ENCODE results near the gene PRKAA2.
A peak's percentile ranks its signal among the peaks of the same experiment; 100 is the strongest.

The PRKAA2 gene

GRCh38 chr1:56712150-56712549, 67.0 kb downstream of the PRKAA2 start:
- no peak for DNase-seq

- no peak for DNase-seq
Measured at GRCh38 chr1:56713112-56713511, 68.0 kb downstream of the PRKAA2 start.

DNA sequence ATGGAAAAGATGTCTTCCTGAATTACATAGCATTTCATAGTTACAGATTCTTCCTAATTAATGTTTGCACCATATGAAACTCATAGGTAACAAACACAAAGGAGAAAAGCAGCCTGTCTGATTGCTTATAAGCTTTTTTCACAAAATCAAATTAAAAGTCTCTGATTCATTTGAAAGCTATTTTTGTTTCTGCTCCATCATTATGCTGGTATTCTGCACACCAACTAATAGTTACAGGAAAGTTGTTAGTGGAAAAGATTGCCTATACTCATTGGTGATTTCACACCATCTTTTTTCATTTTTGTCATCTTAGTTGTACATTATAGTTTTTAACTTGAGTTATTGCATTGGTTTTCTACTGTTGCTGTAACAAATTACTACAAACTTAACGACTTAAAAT, 70.0 kb downstream of the PRKAA2 start:
- no peak for DNase-seq

DNA sequence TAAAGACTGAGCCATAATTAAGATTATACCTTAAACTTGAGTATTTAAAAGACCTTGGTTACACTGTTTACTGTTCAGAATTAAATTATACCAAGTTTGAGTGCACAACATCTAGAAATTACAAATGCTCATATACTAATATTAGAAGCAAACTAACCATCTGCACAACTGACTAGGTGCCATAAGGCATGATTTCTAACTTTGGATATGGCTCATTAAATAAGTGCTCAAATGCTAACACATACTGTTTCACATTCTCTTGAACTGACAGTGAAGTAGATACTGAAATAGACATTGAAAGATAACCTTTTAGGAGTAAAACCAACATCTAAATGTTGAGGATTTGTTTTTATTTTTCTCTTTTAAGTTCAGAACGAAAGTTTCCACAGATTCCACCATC, 74.1 kb downstream of the PRKAA2 start:
- no peak for DNase-seq

DNA sequence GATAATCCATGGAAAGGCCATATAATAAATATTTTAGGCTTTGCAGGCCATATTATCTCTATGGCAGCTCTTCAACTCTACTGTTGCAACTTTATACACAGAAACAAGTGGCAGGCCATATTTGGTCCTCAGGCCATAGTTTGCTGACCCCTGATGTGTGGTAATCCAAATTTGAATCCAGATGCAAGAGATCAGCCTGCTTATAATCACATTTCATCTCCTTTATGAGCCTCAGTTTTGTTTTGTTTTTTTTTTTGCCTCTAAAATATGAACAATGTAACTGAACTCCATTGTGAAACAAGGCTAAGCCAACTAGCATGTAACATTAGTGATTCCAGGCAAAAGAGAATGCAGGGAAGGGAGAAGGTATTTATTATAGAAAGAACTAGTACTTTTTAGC, 81.6 kb downstream of the PRKAA2 start:
- DNase-seq, result no peak

DNA sequence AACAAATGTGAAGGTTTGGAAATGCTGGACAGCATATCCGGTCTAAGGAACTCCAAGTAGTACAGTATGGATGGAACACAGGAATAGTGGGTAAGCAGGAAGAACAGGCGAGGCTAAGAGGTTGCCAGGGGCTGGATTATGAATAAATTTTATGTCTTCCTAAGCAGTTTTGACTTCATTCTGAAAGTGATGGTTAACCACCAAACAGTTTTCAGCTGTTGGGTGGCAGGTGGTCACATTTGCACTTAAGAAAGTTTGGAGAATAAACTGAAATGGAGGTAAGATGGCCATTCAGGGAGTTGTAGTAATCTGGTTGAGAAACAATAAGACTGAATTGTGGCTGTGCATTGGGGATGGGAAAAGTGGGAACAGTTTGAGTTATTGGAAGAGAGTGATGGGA, 83.8 kb downstream of the PRKAA2 start:
- no peak for DNase-seq

DNA sequence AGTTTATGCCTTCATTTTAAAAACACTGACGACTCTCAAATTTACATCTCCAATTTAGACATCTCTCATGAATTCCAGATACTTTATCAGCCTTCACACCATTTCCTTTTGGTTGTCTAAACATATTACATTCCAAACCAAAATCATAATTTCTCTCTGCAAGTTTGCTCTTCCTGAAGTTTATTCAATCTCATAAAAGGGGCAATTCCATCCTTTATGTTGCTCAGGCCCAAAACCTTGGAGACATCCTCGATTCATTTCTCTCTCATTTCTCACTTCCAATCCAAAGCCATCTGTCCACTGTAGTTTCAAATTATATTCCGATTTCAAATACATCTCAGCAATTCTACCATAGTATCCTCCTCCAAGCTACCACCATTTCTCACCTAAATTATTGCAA, 100.1 kb downstream of the PRKAA2 start:
- no peak for DNase-seq

- no peak for DNase-seq
Measured at GRCh38 chr1:56754708-56755479, 109.8 kb downstream of the PRKAA2 start.

DNA sequence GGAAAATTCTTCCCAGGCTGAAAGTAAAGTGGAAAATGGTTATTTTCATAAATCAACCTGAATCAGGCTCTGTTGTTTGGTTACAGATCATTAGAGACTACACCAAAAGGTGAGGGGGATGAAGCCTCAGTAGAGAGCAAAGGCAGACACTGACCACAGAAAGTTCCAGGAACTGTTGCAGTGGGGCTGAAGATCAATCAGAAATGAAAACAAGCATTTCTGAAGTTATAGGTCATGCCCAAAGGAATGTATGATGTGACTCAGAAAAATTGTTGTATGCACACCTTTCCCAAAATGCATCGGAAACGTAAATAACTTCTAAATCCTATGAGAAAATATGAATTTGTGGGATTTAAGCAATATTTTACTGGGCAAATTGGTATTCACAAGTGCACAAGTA, 110.8 kb downstream of the PRKAA2 start:
- no peak for DNase-seq

DNA sequence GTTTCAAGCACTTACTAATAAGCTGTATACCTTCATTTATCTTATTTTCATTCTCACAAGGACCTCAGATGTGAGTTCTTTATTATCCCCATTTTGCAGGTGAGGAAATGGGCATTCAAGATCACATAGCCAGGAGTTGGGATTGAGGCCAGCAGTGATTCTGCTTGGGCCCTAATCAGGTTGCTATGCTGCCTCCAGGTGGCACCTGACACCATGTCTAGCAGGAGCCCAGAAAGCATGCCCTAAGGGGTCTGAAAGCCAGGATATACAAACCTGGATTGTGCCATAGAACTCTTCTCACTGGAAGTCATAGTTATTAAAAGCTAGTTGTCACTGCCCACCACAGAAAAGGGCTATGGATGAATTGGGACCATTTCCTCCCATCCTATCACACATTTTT, 113.0 kb downstream of the PRKAA2 start:
- DNase-seq, result peak in 1 of 58 donors; percentile 0

DNA sequence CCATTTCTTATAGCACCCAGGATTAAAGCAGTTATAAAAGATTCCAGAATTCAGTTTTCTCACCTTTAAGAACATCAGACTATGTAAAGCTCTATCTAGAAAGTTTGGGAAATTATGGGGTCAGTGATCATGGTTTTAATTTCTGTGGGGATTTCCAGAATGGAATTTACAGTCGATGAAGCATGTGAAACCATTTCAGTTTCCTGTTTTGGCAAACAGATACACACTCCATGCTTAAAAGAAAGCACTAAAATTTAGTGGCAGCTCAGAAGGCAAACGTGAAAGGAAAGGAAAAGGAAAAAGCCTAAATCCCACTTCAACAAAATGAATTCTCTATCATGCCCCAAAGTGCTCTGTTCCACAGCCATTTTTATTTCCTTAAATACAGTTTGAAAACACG, 113.7 kb downstream of the PRKAA2 start:
- DNase-seq, result no peak
